DMS79 (cell line): Measurements from ENCODE around the gene KLRC3.
"Not testable (repeated sequence)": the region's sequence is repeated elsewhere in the genome, so short reads cannot be mapped to it uniquely, and the experiment has no call there.

Source experiments
- DNase-seq: peaks from one replicate; lab custom pipeline; 2025; lab: John Stamatoyannopoulos, UW

KLRC3 gene

DNA sequence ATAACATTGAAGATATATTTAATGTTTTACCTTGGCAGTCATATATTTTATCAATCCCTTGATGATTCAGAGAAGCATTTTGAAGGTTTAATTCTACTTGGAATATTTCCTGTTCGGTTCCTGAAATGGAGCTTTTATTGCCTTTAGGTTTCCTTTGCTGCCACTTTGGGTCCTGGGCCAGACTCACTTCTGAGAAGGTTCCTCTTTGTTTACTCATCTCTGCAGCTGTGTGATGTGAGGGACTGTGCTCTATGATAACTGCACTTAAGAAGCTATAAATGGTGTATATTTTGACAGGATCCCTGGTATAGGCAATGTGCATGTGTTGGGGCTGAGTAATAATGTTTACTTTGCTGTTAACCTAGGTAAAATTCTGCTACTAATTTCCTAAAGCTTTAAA lies at the start of gene KLRC3:
Gene KLRC3, minus strand, starts transcription at position 262 of the 400 bp plus-strand sequence. Its CDS starts 45 bp downstream, at position 217.
- DNase-seq = not testable (repeated sequence)

DNA sequence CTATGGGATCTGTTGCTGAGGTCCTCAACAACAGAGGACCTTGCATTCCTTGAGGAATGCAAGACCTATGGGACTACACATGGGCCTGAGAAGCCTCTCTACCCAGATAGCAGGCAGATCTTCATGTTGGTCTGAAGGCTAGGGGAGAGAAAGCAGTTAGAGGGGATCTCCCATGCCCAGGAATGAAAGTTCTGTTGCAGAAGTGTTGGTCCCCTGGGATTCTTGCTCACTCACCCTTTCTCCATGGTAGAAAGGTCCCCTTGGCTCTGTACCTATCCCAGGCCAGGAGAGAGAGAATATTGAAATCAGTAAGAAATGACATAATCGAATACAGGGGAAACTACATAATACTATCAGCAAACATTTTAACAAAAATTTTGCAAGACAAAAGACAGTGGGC lies 49.3 kb upstream of the KLRC3 start:
- DNase-seq = no peak

DNA sequence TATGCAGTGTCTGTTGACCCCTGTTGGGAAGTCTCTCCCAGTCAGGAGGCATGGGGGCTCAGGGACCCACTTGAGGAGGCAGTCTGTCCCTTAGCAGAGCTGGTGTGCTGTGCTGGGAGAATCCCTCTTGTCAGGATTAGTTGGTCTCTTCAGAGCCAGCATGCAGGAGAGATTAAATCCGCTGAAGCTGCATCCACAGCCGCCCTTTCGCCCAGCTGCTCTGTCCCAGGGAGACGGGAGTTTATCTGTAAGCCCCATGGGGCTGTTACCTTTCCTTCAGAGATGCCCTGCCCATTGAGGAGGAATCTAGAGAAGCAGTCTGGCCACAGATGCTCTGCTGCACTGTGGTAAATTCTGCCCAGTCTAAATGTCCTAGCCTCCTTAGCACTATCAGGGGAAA lies 45.9 kb upstream of the KLRC3 start:
- DNase-seq = no peak

DNA sequence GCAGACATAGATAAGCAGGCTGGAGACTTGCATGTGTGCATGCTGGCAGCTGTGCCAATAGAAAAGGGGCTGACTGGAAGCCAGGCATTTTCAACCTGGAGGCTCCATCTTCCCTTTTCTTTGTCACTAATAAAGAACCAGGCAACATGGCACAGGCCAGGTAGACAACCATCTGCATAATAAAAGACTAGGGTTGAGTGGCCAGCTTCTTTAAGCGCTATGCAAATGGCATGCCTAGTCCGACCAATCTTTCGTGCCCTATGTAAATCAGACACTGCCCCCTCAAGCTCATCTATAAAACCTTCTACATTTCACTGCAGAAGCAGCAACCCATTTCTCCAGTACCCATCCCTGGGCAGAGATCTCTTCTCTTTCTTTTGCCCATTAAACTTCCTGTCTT lies 37.4 kb upstream of the KLRC3 start:
- no peak for DNase-seq

DNA sequence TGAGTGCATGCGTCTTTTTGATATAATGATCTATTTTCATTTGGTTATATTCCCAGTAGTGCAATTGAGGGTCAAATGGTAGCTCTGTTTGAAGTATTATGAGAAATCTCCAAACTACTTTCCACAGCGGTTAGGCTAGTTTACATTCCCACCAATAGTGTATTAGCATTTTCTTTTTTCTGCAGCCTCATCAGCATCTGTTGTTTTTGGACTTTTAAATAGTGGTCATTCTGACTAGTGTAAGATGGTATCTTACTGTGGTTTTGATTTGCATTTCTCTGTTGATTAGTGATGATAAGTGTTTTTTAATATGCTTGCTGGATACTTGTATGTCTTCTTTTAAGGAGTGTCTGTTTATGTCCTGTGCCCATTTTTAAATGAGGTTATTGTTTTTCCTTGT lies 36.5 kb upstream of the KLRC3 start:
- DNase-seq = no peak

DNA sequence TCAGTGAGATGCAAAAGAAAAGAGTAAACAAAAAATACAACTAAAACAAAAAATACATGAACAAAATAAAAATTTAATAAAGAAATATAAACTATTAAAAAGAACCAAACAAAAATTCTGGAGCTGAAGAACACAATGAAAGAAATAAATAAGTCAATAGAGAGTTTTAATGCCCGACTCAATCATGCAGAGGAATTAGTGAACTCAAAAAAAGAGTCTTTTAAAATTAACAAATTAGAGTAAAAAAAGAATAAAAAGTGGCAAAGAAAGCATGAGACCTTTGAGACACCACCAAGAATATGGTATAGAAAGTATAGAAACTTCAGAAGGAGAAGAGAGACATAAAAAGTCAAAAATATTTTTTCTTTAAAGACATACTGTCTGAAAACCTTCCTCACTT lies 35.4 kb upstream of the KLRC3 start:
- DNase-seq = no peak

DNA sequence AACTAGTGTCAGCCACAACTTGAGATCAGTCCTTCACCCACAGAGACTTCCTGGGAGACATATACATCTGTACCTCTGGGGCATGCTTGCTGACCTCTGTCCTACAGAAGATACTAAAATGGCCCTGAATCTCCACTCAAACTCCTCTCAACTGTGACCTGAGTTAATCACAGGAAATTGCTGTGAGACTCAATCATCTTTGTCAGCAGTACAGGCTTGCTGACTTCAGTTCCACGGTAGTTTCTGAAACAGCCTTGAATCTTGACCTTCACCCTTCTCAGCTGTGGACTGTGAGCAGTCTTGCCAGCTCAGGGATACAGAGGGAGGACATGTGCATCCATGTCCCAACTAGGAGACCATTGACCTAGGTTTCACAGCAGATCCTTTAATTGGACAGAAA lies 34.1 kb upstream of the KLRC3 start:
- no peak for DNase-seq

DNA sequence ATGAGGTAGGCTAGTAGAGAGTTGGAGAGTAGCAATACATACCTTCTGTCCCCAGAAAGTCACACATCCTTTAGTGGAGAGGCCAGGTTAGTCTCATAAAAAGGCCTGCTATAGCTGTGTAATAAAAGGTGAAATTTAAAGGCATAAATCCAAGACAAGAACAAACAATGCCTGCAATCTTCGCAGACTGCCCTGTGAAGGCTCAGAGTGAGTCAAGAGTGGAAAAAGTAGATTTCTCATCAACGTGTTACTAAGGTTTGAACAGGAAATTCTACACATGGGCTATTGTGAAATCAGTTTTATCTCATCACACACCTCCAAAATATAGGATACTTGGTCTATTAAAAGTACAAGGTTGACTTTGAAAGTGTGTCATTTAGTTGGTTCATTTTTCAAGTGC lies 32.8 kb upstream of the KLRC3 start, which contains the start of gene KLRC1:
Gene KLRC1, minus strand, starts transcription at position 222 of the 400 bp plus-strand sequence. CDS start 2,221 bp downstream, outside the sequence.
- DNase-seq = no peak

DNA sequence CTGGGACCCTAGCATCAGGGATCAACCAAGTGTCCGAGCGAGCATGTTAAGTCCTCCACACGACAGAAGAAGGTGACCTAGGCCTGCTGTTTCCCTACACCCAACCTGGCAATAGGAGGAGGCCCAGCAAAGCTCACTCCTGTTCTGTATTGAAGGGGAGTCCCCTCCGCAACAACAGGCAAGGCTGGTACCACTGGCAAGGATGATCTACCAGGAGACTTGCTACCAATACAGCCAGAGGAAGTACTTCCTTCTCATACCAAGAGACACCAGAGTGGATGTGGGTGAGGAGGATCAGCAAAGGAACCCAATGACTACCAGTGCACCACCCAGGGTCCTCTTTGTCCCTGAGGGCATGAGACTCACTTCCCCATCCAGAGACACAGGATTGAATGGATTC lies 27.8 kb upstream of the KLRC3 start:
- no peak for DNase-seq

DNA sequence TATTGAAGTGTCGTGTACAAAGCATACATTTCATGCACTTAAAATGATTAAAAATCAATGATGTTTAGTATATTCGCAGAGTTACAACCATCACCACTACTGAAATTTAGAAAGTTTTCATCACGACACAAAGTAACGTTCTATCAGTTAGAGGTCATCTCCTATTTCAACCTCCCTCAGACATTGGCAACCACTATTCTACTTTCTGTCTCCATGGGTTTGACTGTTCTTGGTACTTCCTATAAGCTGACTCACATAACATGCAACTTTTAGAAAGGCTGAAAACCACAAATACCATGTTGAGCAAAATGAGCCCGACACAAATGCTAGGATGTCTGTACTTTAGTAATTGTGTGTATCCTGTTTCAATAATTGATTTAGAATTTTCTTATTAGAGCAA lies 25.7 kb upstream of the KLRC3 start:
- not testable (repeated sequence) for DNase-seq

DNA sequence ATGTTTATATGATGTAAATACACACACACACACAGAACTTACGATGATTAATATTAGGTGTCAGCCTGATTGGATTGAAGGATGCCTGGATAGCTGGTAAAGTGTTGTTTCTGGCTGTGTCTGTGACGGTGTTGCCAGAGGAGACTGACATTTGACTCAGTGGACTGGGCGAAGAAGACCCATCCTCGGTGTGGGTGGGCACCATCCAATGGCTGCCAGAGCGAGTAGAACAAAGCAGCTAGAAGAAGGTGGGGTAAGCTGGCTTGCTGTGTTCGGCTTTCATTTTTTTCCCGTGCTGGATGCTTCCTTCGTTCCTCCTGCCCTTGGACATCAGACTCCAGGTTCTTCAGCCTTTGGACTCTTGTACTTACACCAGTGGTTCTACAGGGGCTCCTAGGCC lies 20.7 kb upstream of the KLRC3 start:
- DNase-seq = not testable (repeated sequence)

DNA sequence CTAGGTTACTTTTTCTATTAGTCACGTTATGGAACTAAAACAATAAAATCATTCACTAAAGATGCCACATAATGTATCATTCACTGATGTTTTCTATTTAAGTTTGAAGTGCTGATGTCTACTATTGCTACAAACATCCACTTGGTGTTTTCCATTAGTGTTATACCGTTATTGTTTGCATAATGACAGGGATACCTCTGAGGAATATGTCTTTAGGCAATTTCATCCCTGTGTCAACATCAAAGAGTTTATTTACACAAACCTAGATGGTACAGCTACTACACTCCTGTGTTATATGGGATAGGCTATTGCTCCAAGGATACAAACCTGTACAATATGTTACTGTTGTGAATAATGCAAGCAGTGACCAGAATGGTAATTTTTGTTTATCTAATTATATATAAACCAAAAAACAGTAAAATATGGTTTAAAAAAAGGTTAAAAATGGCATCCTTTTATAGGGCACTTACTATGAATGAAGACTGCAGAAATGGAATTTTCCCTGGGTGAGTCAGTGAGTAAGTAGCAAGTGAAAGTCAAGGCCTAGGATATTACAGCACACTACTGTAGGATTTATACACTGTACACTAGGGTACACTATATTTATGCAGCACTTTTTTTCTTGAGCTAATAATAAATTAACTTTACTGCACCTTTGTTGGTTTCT lies 19.3 kb upstream of the KLRC3 start:
- not testable (repeated sequence) for DNase-seq

DNA sequence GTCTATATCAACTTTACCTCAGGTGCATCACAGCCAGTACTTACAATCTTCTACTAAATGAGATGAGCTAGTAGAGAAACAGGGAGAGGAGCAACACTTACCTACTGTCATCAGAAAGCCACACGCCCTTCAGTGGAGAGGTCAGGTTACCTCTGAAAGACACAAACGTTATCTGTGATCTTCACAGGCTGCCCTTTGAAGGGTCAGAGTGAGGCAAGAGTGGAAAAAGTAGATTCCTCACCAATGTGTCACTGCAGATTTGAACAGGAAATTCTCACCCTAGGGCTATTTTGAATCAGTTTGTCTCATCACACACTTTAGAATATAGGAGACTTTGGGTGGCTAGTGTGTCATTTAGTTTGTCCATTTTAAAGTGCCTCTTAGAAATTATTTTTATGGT lies 17.2 kb upstream of the KLRC3 start:
- DNase-seq = not testable (repeated sequence)

DNA sequence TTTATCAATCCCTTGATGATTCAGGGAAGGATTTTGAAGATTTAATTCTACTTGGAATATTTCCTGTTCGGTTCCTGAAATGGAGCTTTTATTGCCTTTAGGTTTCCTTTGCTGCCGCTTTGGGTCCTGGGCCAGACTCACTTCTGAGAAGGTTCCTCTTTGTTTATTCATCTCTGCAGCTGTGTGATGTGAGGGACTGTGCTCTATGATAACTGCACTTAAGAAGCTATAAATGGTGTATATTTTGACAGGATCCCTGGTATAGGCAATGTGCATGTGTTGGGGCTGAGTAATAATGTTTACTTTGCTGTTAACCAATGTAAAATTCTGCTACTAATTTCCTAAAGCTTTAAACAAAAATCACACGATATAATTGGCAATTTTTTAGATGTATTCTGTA lies 15.4 kb upstream of the KLRC3 start, which contains the start of gene KLRC2:
Gene KLRC2, minus strand, starts transcription at position 195 of the 400 bp plus-strand sequence. Its CDS starts 24 bp downstream, at position 171.
- not testable (repeated sequence) for DNase-seq

DNA sequence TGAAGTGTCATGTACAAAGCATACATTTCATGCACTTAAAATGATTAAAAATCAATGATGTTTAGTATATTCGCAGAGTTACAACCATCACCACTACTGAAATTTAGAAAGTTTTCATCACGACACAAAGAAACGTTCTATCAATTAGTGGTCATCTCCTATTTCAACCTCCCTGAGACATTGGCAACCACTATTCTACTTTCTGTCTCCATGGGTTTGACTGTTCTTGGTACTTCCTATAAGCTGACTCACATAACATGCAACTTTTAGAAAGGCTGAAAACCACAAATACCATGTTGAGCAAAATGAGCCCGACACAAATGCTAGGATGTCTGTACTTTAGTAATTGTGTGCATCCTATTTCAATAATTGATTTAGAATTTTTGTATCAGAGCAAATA lies 10.2 kb upstream of the KLRC3 start:
- DNase-seq = not testable (repeated sequence)

DNA sequence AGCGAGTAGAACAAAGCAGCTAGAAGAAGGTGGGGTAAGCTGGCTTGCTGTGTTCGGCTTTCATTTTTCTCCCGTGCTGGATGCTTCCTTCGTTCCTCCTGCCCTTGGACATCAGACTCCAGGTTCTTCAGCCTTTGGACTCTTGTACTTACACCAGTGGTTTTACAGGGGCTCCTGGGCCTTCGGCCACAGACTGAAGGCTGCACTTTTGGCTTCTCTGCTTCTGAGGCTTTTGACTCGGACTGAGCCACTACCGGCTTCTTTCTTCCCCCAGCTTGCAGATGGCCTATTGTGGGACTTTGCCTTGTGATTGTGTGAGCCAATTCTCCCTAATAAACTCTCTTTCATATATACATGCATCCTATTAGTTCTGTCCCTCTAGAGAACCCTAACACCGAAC lies 5.5 kb upstream of the KLRC3 start:
- not testable (repeated sequence) for DNase-seq

DNA sequence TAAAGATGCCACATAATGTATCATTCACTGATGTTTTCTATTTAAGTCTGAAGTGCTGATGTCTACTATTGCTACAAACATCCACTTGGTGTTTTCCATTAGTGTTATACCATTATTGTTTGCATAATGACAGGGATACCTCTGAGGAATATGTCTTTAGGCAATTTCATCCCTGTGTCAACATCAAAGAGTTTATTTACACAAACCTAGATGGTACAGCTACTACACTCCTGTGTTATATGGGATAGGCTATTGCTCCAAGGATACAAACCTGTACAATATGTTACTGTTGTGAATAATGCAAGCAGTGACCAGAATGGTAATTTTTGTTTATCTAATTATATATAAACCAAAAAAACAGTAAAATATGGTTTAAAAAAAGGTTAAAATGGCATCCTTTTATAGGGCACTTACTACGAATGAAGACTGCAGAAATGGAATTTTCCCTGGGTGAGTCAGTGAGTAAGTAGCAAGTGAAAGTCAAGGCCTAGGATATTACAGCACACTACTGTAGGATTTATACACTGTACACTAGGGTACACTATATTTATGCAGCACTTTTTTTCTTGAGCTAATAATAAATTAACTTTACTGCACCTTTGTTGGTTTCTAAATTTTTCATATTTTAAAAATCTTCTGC lies 4.0 kb upstream of the KLRC3 start:
- DNase-seq = not testable (repeated sequence)

DNA sequence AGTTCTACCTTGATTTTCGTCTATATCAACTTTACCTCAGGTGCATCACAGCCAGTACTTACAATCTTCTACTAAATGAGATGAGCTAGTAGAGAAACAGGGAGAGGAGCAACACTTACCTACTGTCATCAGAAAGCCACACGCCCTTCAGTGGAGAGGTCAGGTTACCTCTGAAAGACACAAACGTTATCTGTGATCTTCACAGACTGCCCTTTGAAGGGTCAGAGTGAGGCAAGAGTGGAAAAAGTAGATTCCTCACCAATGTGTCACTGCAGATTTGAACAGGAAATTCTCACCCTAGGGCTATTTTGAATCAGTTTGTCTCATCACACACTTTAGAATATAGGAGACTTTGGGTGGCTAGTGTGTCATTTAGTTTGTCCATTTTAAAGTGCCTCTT lies 1.8 kb upstream of the KLRC3 start:
- DNase-seq = not testable (repeated sequence)

DNA sequence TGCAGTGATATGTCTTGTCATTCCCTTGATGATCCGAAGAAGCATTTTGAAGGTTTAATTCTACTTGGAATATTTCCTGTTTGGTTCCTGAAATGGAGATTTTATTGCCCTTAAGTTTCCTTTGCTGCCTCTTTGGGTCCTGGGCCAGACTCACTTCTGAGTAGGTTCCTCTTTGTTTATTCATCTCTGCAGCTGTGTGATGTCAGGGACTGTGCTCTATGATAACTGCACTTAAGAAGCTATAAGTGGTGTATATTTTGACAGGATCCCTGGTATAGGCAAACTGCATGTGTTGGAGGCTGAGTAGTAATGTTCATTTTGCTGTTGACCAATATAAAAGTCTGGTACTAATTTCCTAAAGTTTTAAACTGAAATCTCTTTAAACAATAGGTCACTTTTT lies 11.0 kb downstream of the KLRC3 start, which contains the start of gene KLRC4:
Gene KLRC4, minus strand, starts transcription at position 366 of the 400 bp plus-strand sequence. Its CDS starts 182 bp downstream, at position 184.
- DNase-seq = no peak

DNA sequence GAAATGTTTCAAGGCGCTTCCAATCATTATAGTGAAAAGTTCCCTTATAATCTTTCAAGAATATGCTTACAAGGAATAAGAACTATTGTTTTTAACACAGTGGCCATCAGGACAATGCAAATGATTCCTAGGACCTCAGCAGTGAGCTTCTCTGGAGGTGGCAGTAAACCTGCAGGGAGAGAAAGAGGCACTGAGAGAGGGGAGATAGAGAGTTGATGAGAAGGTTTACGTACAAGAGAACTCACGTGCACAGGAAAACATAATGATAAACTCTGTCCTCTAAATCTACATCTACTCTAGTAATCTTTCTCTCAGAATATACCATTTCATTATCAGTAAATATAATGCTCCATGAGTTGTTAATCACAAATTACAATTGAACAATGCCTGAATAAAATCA lies 11.6 kb downstream of the KLRC3 start:
- DNase-seq = no peak

DNA sequence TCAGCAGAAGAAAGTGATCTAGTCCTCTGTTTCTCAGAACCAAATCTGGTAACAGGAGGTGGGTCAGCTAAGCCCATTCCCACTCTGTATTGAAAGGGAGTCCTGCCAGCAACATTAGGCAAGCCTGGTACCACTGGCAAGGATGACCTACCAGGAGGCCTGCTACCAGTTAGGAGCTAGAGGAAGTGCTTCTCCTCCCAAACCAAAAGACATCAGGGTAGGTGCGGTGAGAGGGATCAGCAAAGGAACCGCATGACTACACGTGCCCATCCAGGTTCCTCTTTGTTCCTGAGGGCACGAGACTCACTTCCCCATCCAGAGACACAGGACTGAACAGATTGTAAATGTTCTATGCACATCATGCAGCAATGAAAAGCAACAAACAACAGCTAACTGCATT lies 13.7 kb downstream of the KLRC3 start:
- DNase-seq = no peak

DNA sequence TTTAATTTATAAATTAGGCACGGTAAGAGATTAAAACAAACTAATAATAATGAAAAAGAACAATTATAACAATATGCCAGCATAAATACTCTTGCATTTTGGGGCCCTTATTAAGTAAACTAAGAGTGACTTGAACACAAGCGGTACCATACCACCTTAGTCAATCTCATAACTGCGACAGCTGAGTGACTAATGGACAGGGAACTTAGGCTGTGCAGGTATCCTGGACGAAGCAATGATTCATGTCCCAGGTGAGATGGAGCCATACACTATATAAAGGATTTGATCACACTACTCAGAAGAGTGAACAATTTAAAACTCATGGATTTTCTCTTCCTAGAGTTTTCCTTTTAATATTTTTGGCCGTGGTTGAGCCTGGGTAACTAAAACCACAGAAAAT lies 15.1 kb downstream of the KLRC3 start:
- no peak for DNase-seq

DNA sequence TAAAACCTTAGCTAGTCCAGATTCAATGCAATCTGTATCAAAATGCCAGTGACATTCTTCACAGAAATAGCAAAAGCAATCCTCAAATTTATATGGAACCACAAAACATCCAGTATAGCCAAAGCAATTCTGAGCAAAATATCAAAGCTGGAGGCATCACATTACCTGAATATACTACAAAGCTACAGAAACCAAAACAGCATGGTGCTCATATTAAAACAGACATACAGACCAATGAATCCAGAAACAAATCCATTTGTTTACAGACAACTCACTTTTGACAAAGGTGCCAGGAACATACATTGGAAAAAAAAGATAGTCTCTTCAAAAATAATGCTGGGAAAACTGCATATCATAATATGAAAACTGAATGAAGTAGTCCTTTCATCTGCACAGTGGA lies 15.6 kb downstream of the KLRC3 start:
- DNase-seq = no peak
